H1 (cell line): ENCODE measurements around the gene EDC3. TPM values are rescaled to one million over a fixed set of nuclear protein-coding genes. Genes with fewer than 3 reads are reported as not detected.

Experiments
- CTCF ChIA-PET: fragments of 300-600 bp; sonication (Branson Sonifier 250); formaldehyde crosslinking; loops from one replicate; lab custom pipeline; 2021; ENCODE audit not compliant: partially characterized antibody; lab: Charles Lee
- POLR2A ChIA-PET: fragments of 300-600 bp; sonication (Branson Sonifier 250); formaldehyde crosslinking; loops from one replicate; lab custom pipeline; 2021; ENCODE audit warnings: inconsistent platforms; ENCODE audit not compliant: partially characterized antibody; lab: Charles Lee
- DNase-seq, 2 experiments: peaks; one replicate each; pipeline versions ENCODE4 v3.0.0 to v3.0.0-alpha.2; 2010 to 2022; ENCODE audit warnings: low spot score in 2 of 2, low read depth in 1 of 2, mixed read lengths in 1 of 2
- FAIRE-seq: peaks from 2 replicates; lab custom pipeline; 2011; peaks lifted over from hg19 to GRCh38; lab: Jason Lieb, UNC
- H2AFZ ChIP-seq: 2 replicates; pipeline ENCODE4 v1.8.1; 2012; ENCODE audit warnings: low read length, inconsistent platforms
- H2AK5ac ChIP-seq: 2 replicates; pipeline ENCODE4 v1.6.1; 2013; ENCODE audit warnings: low read depth, low read length
- H2BK120ac ChIP-seq: replicated peaks from 2 replicates; pipeline ENCODE3; 2013; ENCODE audit warnings: low read depth, low read length, inconsistent platforms
- H2BK12ac ChIP-seq: 2 replicates; pipeline ENCODE4 v1.6.1; 2013; ENCODE audit warnings: low read depth, low read length
- H2BK15ac ChIP-seq: 2 replicates; pipeline ENCODE4 v1.6.1; 2013; ENCODE audit warnings: low read length
- H2BK20ac ChIP-seq: 2 replicates; pipeline ENCODE4 v1.6.1; 2013; ENCODE audit warnings: low read length
- H2BK5ac ChIP-seq: 2 replicates; pipeline ENCODE4 v1.6.1; 2013; ENCODE audit warnings: low read depth, low read length
- H3K14ac ChIP-seq: 2 replicates; pipeline ENCODE4 v1.6.1; 2013; ENCODE audit warnings: inconsistent platforms; ENCODE audit not compliant: insufficient read length
- H3K18ac ChIP-seq: 2 replicates; pipeline ENCODE4 v1.6.1; 2013; ENCODE audit warnings: low read length; ENCODE audit errors: extremely low read depth
- H3K23ac ChIP-seq: 2 replicates; pipeline ENCODE4 v1.6.1; 2013; ENCODE audit warnings: inconsistent platforms; ENCODE audit not compliant: insufficient read length
- H3K23me2 ChIP-seq: 2 replicates; pipeline ENCODE4 v1.6.1; 2013; ENCODE audit warnings: low read depth, low read length
- H3K27ac ChIP-seq: 2 replicates; pipeline ENCODE4 v1.6.1; 2011; ENCODE audit warnings: low read depth, low read length, inconsistent platforms
- H3K27me3 ChIP-seq, 4 experiments: replicated peaks in 1 of 4; 1 replicate in 1 of 4; 2 replicates in 3 of 4; pipeline versions ENCODE4 v1.6.1 to v1.8.1; 2011 to 2013; ENCODE audit warnings: low read length in 3 of 4, mild to moderate bottlenecking in 3 of 4, inconsistent platforms in 2 of 4, mixed read lengths in 2 of 4, moderate library complexity in 1 of 4; ENCODE audit not compliant: control insufficient read depth in 3 of 4, insufficient read depth in 3 of 4; ENCODE audit errors: extremely low read depth in 1 of 4
- H3K36me3 ChIP-seq, 4 experiments: 2 replicates each; pipeline versions ENCODE4 v1.6.1 to v1.8.1; 2011 to 2013; ENCODE audit warnings: mild to moderate bottlenecking in 4 of 4, low read length in 3 of 4, moderate library complexity in 2 of 4, control low read depth in 1 of 4, inconsistent platforms in 1 of 4; ENCODE audit not compliant: insufficient read depth in 4 of 4, control insufficient read depth in 2 of 4
- H3K4ac ChIP-seq: replicated peaks from 2 replicates; pipeline ENCODE3; 2013; ENCODE audit warnings: low read length, low read depth, mixed read lengths, inconsistent platforms; ENCODE audit not compliant: insufficient read length
- H3K4me1 ChIP-seq, 4 experiments: replicated peaks in 1 of 4; 1 replicate in 1 of 4; 2 replicates in 3 of 4; pipeline versions ENCODE4 v1.6.1 to v1.8.1; 2011 to 2013; ENCODE audit warnings: low read length in 3 of 4, inconsistent platforms in 2 of 4, mixed read lengths in 1 of 4; ENCODE audit not compliant: insufficient read depth in 4 of 4, control insufficient read depth in 3 of 4
- H3K4me2 ChIP-seq, 2 experiments: 2 replicates each; pipeline versions ENCODE4 v1.6.1 to v1.8.1; 2011 to 2013; ENCODE audit warnings: low read depth in 2 of 2, low read length in 2 of 2, control low read depth in 1 of 2, inconsistent platforms in 1 of 2, mild to moderate bottlenecking in 1 of 2; ENCODE audit not compliant: insufficient read depth in 1 of 2
- H3K4me3 ChIP-seq, 4 experiments: fragments of 200-600, 300-600 bp in 1 of 4; sonication (generic), shearing (Covaris generic), sonication (Bioruptor Twin) in 1 of 4; 2 replicates each; pipeline versions ENCODE4 v1.5.1 to v1.8.1; 2011 to 2016; ENCODE audit warnings: low read length in 4 of 4, low read depth in 3 of 4, control low read depth in 2 of 4, inconsistent platforms in 2 of 4, mild to moderate bottlenecking in 2 of 4, mixed read lengths in 1 of 4, moderate library complexity in 1 of 4; ENCODE audit not compliant: insufficient read depth in 2 of 4; ENCODE audit errors: extremely low read depth in 1 of 4
- H3K56ac ChIP-seq: replicated peaks from 2 replicates; pipeline ENCODE3; 2013; ENCODE audit warnings: low read depth, mild to moderate bottlenecking, mixed read lengths, low read length, inconsistent platforms; ENCODE audit not compliant: insufficient read length
- H3K79me1 ChIP-seq: 2 replicates; pipeline ENCODE4 v1.6.1; 2013; ENCODE audit warnings: low read depth, low read length, control low read depth
- H3K79me2 ChIP-seq, 2 experiments: 2 replicates each; pipeline versions ENCODE4 v1.6.1 to v1.8.1; 2012 to 2013; ENCODE audit warnings: low read length in 2 of 2, mild to moderate bottlenecking in 2 of 2, inconsistent platforms in 1 of 2; ENCODE audit not compliant: insufficient read depth in 2 of 2, control insufficient read depth in 1 of 2
- H3K9ac ChIP-seq, 4 experiments: replicated peaks in 1 of 4; 1 replicate in 1 of 4; 2 replicates in 3 of 4; pipeline versions ENCODE4 v1.6.1 to v1.8.1; 2011 to 2013; ENCODE audit warnings: low read depth in 3 of 4, low read length in 3 of 4, control low read depth in 2 of 4, mild to moderate bottlenecking in 2 of 4, moderate library complexity in 2 of 4, inconsistent platforms in 1 of 4; ENCODE audit errors: extremely low read depth in 1 of 4
- H3K9me3 ChIP-seq, 2 experiments: 2 replicates each; pipeline versions ENCODE4 v1.6.1 to v1.8.1; 2012 to 2013; ENCODE audit warnings: mild to moderate bottlenecking in 2 of 2, moderate library complexity in 2 of 2, control low read depth in 1 of 2, inconsistent platforms in 1 of 2, low read depth in 1 of 2, low read length in 1 of 2, mixed read lengths in 1 of 2; ENCODE audit not compliant: insufficient read depth in 2 of 2
- H4K20me1 ChIP-seq, 2 experiments: replicated peaks in 1 of 2; 2 replicates each; pipeline versions ENCODE3 to v1.8.1; 2011 to 2013; ENCODE audit warnings: inconsistent platforms in 2 of 2, low read length in 2 of 2, mild to moderate bottlenecking in 1 of 2; ENCODE audit not compliant: insufficient read depth in 2 of 2, control insufficient read depth in 1 of 2
- H4K5ac ChIP-seq: 2 replicates; pipeline ENCODE4 v1.6.1; 2013; ENCODE audit warnings: low read length, low read depth, mixed read lengths, inconsistent platforms; ENCODE audit not compliant: insufficient read length
- H4K8ac ChIP-seq: 2 replicates; pipeline ENCODE4 v1.8.0; 2013; ENCODE audit warnings: mild to moderate bottlenecking, moderate library complexity, low read length, inconsistent platforms; ENCODE audit not compliant: insufficient read depth; ENCODE audit errors: extremely low read depth
- H4K91ac ChIP-seq: replicated peaks from 2 replicates; pipeline ENCODE3; 2013; ENCODE audit warnings: low read length, mixed read lengths, inconsistent platforms; ENCODE audit not compliant: insufficient read length
- ATF3 ChIP-seq: IDR thresholded peaks from 2 replicates; pipeline ENCODE4 v1.6.1; 2011; ENCODE audit warnings: low read depth, mild to moderate bottlenecking, low read length; ENCODE audit not compliant: insufficient read depth
- EP300 ChIP-seq, 2 experiments: IDR thresholded peaks; 1 replicate in 1 of 2; 2 replicates in 1 of 2; pipeline ENCODE4 v1.6.1; 2011 to 2012; ENCODE audit warnings: low read depth in 2 of 2, low read length in 2 of 2, mild to moderate bottlenecking in 2 of 2, borderline replicate concordance in 1 of 2, inconsistent platforms in 1 of 2, moderate library complexity in 1 of 2
- KDM1A ChIP-seq: fragments of 200-600, 300-600 bp; sonication (generic); IDR thresholded peaks from 2 replicates; pipeline ENCODE4 v1.7.1; 2016; ENCODE audit warnings: mild to moderate bottlenecking, low read length, borderline replicate concordance
- RAD21 ChIP-seq, 2 experiments: IDR thresholded peaks in 1 of 2; conservative IDR thresholded peaks in 1 of 2; 2 replicates each; pipeline ENCODE4 v1.6.1; 2011; ENCODE audit warnings: low read depth in 2 of 2, low read length in 2 of 2, improper control_type of control experiment in 1 of 2, inconsistent platforms in 1 of 2, mild to moderate bottlenecking in 1 of 2, moderate library complexity in 1 of 2
- SAP30 ChIP-seq: fragments of 300-600 bp; sonication (generic); IDR thresholded peaks from 2 replicates; pipeline ENCODE4 v1.7.1; 2012; ENCODE audit warnings: low read length, moderate library complexity, mild to moderate bottlenecking, inconsistent platforms; ENCODE audit not compliant: insufficient read depth, insufficient replicate concordance
- SIRT6 ChIP-seq: IDR thresholded peaks from one replicate; pipeline ENCODE4 v1.7.1; 2012; ENCODE audit warnings: low read length, inconsistent platforms
- SP4 ChIP-seq: IDR thresholded peaks from 2 replicates; pipeline ENCODE4 v1.6.1; 2012; ENCODE audit warnings: low read length, inconsistent platforms
- TAF1 ChIP-seq: IDR thresholded peaks from 2 replicates; pipeline ENCODE4 v1.6.1; 2011; ENCODE audit warnings: mild to moderate bottlenecking, low read depth, low read length
- TCF12 ChIP-seq: IDR thresholded peaks from 2 replicates; pipeline ENCODE4 v1.6.1; 2011; ENCODE audit warnings: low read depth, mild to moderate bottlenecking, low read length
- WGBS, 2 experiments: shearing (Covaris generic) in 1 of 2; methylation state at CpG; one replicate each; pipeline versions ENCODE4 v1.1.6 to v1.1.7; 2013 to 2015; ENCODE audit warnings: low lambda C conversion rate in 2 of 2, mixed read lengths in 2 of 2, inconsistent platforms in 1 of 2, low coverage in 1 of 2, missing lambda C conversion rate in 1 of 2; ENCODE audit not compliant: insufficient replicate concordance in 2 of 2, insufficient coverage in 1 of 2, insufficient read length in 1 of 2; ENCODE audit errors: extremely low coverage in 1 of 2, missing lambda C conversion rate in 1 of 2; 5-methylcytosine and 5-hydroxymethylcytosine counted together
- polyA plus RNA-seq, 7 experiments: library from polyadenylated mRNA; depleted of rRNA in 3 of 7; stranded (reverse) in 5 of 7; unstranded in 2 of 7; fragments of >200 nt in 5 of 7; fragments of 200-250 nt in 2 of 7; gene quantifications; 1 replicate in 5 of 7; 2 replicates in 1 of 7; 4 replicates in 1 of 7; pipeline versions ENCODE4 v1.2.1 to v1.2.3, GENCODE V29; 2011 to 2013; ENCODE audit warnings: missing spikeins in 2 of 7, mixed read lengths in 2 of 7
- total RNA-seq: library from RNA; stranded (reverse); fragmentation: NEBNext Ultra II Directional; extraction: Animal tissue kit (Norgen Biotek cat#: 25700); gene quantifications from 2 replicates; pipeline ENCODE4 v1.2.1, GENCODE V29; 2021

The EDC3 gene
- total and polyA plus RNA-seq, 2 of the 8 experiments (the other 6 are each of a cell fraction or from before 2014, with no cell fraction given), result 45.0 to 50.8 TPM

DNA sequence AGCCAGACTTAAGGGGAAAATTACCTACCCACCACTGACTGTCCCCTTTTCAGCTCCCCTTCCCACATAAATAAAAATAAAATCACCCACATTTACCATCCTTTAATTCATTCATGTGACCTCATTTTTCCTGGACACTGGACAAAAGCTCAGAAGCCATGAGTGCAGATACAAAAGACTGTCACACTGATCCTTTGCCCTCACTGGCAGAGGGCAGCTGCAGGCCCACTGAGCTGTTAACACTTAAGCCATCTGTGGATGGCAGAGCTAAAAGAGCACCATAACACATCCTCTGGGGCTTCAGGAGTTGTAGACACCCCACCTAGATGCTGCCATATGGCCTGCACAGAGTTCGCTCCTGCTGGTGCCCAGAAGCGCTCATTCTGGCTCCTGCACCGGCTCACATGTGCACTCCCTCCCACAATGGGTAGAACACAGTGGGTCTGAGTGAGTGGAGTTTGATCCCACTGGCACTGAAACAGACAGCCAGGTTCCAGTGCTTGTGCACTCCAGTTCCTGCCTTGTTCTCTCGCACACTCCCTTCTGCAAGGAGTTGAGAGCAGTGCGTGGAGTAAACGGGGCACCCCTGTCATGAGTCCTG is 38.8 kb downstream of the EDC3 start:
- no peak overlapping the region for H2BK5ac ChIP-seq
- H3K56ac ChIP-seq, result no peak overlapping the region
- H3K27me3 ChIP-seq, result no peaks in the 10 kb centered on the region
- H3K9ac ChIP-seq, result no peak overlapping the region
- H3K36me3 ChIP-seq, result peaks cover 0 to 5% (median 2%) of the 10 kb centered on the region in 4 experiments; a peak in 4 of 8 replicates
- H3K4me2 ChIP-seq, result no peak overlapping the region
- no peak overlapping the region for H3K4ac ChIP-seq
- FAIRE-seq (no peak), DNase-seq (no peak)
- H3K79me2 ChIP-seq, result peaks cover 0 to 10% of the 10 kb centered on the region in 2 experiments; a peak in 1 of 4 replicates
- no peak overlapping the region for H3K4me3 ChIP-seq
- no peak overlapping the region for H4K5ac ChIP-seq
- H3K14ac ChIP-seq, result no peak overlapping the region
- H4K20me1 ChIP-seq, result peaks cover 2 to 8% of the 10 kb centered on the region in 2 experiments
- H4K8ac ChIP-seq, result no peak overlapping the region
- CTCF ChIA-PET, result interaction anchor here (0.5 to 4.6 kb wide), 7 partner anchors 9 to 158 kb away, joined by 3 to 41 read pairs (median 5); no protein-coding TSS in a partner anchor
- no peaks in the 10 kb centered on the region for H3K23me2 ChIP-seq
- no peaks in the 10 kb centered on the region for H3K9me3 ChIP-seq
- H3K4me1 ChIP-seq, result no peaks in the 10 kb centered on the region
- no peak overlapping the region for H2BK120ac ChIP-seq
- H3K27ac ChIP-seq, result no peak overlapping the region; the same call in 1 of the 2 replicates
- POLR2A ChIA-PET, result interaction anchor here (1.0 kb wide), 1 partner anchor 16 kb away, joined by 4 read pairs; no protein-coding TSS in a partner anchor
- 90% methylated on average over 6 of the region's 6 CpGs; no CpG with 5 or more reads in 1 of the 2 experiments for WGBS, 2 experiments
- no peak overlapping the region for H2BK20ac ChIP-seq
- H4K91ac ChIP-seq, result no peak overlapping the region
- TF ChIP-seq ATF3 (no peak), EP300 (IDR thresholded peaks at IDR 0.05; ENCODE audit: borderline replicate concordance in 1 of 2, low read depth in 2 of 2, low read length in 2 of 2) (no peak), SIRT6 (no peak), RAD21 (IDR thresholded peaks at IDR 0.05 in 1 of 2, conservative IDR thresholded peaks at IDR 0.05 in 1 of 2; ENCODE audit: low read depth in 2 of 2, low read length in 2 of 2) (no peak), KDM1A (no peak), TAF1 (no peak), SP4 (no peak), TCF12 (no peak), SAP30 (no peak)
- H2AFZ ChIP-seq, result no peak overlapping the region
- no peak overlapping the region for H3K23ac ChIP-seq
- no peak overlapping the region for H2BK15ac ChIP-seq
- H3K79me1 ChIP-seq, result no peaks in the 10 kb centered on the region; the same call in none of the 2 replicates
- H2AK5ac ChIP-seq, result no peak overlapping the region
- H2BK12ac ChIP-seq, result no peak overlapping the region
- H3K18ac ChIP-seq, result no peak overlapping the region
